GM18508 (cell line): ENCODE results near the gene MN1.

Experiments
- ATAC-seq: cut with Tn5 transposase; IDR thresholded peaks from one replicate; pipeline ENCODE4 v1.9.1; 2021; ENCODE audit warnings: moderate number of reproducible peaks; ENCODE audit not compliant: insufficient read depth, unreplicated experiment

The MN1 gene

GRCh38 chr22:27827604-27828587 lies 26.3 kb upstream of the MN1 start:
- no peak for ATAC-seq

DNA sequence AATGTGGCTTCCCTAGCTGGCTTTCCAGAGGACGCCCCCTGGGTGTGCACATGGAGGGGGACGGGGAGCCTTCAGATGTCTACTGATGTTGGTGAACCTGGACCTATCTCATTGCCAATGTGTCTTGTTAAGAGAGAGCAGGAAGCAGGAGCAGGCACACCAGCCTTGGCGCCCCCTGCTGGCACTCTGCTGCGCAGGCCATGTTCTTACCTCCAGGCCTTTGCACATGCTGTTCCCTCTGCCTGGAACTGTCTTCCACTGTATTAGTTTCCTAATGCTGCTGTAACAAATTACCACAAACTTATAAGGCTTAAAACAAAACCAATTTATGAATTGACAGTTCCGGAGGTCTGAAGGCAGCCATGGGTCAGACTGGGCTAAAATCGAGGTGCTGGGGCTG lies 23.6 kb upstream of the MN1 start:
- no peak for ATAC-seq

DNA sequence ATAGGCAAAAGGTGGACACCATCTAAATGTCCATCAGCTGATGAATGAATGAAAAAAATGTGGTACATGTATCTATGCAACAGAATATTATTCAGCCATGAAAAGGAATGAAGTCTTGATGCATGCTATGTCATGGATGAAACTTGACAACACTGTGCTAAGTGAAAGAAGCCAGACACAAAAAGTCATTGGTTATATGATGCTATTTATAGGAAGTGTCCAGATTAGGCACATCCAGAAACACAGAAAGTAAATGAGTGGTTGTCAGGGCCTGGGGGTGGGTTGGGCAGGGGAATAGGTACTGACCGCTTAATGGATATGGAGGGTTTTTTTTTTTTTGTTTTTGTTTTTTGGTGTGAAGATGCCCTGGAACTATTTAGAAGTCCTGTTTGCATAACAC lies 21.7 kb upstream of the MN1 start:
- no peak for ATAC-seq

GRCh38 chr22:27820896-27821866 lies 19.6 kb upstream of the MN1 start:
- ATAC-seq = no peak

DNA sequence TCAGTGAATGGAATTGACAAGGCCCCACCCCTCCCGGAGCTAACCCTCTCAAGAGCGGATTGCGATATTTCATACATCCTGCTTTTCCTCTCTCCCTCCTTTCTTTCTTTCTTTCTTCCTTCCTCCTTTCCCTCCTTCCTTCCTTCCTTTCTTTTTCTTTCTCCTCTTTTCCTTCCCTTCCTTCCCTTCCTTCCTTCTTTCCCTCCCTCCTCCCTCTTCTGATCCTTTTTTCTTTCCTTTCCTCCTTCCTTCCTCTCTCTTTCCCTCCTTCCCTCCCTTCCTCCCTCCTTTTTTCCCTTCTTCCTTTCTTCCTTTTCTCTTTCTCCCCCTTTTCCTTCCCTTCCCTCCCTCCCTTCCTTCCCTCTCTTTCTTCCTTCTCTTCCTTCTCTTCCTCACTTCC lies 15.0 kb upstream of the MN1 start:
- ATAC-seq = no peak

DNA sequence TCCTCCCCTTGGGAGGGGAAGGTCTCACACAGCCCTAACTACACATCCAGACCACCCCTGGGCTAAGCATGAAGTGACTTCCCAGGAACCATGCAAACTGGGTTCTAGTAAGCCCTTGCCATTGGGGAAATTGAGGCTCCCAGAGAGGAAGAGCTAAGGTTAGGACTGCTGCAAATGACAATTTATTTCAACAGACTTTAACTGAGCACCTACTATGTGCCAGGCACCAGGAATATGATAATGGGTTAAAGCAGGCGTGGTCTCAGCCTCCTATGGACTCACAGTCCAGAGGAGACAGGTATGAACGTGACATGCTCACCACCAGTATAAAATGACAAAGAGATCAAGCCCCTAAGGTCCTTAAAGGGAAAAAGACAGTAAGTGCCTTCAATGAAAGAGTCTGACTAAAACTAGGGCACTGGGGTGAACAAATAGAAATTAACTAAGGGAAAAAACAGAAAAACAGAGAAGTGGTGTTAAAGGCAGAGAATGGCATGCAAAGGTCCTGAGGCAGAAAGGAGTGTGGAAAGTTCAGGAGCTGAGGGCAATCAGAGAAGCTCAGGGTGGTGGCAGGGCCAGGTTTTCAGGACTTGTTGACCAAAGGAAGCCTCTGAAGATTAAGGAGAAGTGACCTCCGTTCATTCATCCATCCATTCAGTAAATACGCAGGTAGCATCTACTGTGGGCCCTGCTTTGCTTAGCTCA lies 14.4 kb upstream of the MN1 start:
- ATAC-seq = no peak

- ATAC-seq = no peak
These were observed 13.4 kb upstream of the MN1 start for GRCh38 chr22:27814993-27815392.

DNA sequence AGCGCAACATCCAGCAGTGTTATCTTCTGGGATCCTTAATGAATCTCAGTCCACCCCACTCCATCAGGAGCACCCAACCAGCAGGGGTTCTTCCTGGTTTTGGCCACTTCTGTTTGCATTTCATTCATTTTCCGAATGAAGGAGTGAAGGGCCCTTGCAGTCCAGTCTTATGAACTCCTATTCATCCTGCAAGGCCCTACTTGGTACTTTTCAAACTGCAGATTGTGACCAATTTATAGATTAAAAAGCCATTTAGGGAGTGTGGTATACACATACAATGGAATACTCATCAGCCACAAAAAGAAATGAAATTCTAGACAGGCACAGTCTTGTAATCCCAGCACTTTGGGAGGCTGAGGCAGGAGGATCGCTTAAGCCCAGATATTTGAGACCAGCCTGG lies 10.2 kb upstream of the MN1 start:
- no peak for ATAC-seq

DNA sequence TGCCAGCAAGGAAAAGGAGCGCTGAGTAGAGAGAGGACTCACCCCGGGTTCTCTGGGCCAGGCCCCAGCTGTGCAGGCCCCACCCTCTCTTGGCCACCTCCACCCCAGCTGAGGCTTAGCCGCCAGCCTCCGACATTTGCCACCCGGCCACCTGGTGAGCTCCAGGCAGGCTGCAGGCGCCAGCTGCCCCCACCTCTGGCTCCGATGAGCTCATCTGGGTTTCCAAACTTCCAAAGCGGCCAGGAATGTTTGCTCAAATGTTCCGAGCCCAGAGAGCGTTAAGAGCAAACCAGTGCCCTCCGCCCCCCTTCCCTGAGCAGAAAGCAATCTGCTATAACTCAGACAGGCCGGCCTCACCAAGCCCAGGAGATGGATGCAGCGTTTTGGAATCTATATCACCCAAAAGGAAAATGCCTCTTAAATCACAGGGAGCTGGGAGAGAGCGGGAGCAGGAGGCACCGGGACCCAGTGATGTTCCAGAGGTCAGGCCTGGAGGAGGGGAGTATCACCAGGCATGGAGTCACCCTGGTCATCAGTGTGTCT lies 9.1 kb upstream of the MN1 start:
- ATAC-seq = no peak

- no peak for ATAC-seq
These were observed 8.4 kb upstream of the MN1 start for GRCh38 chr22:27809700-27810608.

- ATAC-seq = no peak
These were observed 7.7 kb upstream of the MN1 start for GRCh38 chr22:27809226-27809603.

GRCh38 chr22:27808451-27809225 lies 7.1 kb upstream of the MN1 start:
- ATAC-seq = no peak

GRCh38 chr22:27805841-27806240 lies 4.3 kb upstream of the MN1 start:
- no peak for ATAC-seq

GRCh38 chr22:27804470-27805297 lies 3.1 kb upstream of the MN1 start:
- no peak for ATAC-seq

DNA sequence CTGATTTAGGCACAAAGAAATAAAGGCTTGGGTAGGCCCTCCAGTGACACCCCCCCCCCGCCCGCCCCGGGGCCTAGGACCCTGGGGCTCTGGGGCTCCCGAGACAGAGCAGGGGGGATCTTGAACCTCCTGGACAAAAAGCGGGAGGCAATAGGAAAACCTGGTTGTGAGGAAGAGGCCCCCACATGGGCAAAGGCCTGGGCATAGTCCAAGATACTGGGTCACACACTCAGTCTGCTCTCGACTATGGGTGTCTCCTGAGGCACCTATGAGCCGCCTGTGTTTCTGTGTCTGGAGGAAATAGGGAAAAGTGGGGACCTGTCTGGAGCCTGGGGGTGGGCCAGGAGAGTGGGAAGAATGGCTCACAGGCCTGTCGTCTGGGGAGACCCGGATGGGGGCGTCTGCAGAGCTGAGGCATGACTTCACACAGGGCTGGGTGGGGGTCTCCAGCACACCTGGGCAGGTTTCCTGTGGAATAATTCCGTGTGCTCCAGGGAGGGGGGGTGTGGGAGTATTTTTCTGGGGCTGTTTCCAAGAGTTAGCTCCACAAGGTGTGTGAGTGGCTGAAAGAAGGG lies 2.4 kb upstream of the MN1 start:
- ATAC-seq = no peak

GRCh38 chr22:27802346-27803073 lies 954 bp upstream of the MN1 start:
- ATAC-seq = no peak

- ATAC-seq = no peak
These were observed 347 bp downstream of the MN1 start for GRCh38 chr22:27801202-27801615.
